Measurements from ENCODE around the gene PFKP.
"Not testable (repeated sequence)": the region's sequence is repeated elsewhere in the genome, so short reads cannot be mapped to it uniquely, and the experiment has no call there.

PFKP gene

GRCh38 chr10:3100856-3101640, 33.7 kb downstream of the PFKP start:
- no peak for DNase-seq

- DNase-seq, result no peak
These were observed 35.5 kb downstream of the PFKP start for GRCh38 chr10:3102720-3103427.

GRCh38 chr10:3103646-3104045, 36.3 kb downstream of the PFKP start:
- no peak for DNase-seq

- no peak for DNase-seq
These were observed 37.0 kb downstream of the PFKP start for GRCh38 chr10:3104251-3104918.

GRCh38 chr10:3105166-3105565, 37.8 kb downstream of the PFKP start:
- DNase-seq, result no peak

GRCh38 chr10:3105905-3106304, 38.6 kb downstream of the PFKP start:
- DNase-seq, result no peak

- not testable (repeated sequence) for DNase-seq
These were observed 39.0 kb downstream of the PFKP start for GRCh38 chr10:3106328-3106727.

GRCh38 chr10:3106928-3107425, 39.6 kb downstream of the PFKP start:
- DNase-seq, result no peak

GRCh38 chr10:3107426-3107961, 40.1 kb downstream of the PFKP start:
- DNase-seq, result no peak

- DNase-seq, result no peak
These were observed 40.7 kb downstream of the PFKP start for GRCh38 chr10:3108033-3108432.

- DNase-seq, result no peak
These were observed 41.3 kb downstream of the PFKP start for GRCh38 chr10:3108575-3109105.

GRCh38 chr10:3109196-3109595, 41.8 kb downstream of the PFKP start:
- no peak for DNase-seq

- DNase-seq, result no peak
These were observed 42.3 kb downstream of the PFKP start for GRCh38 chr10:3109633-3110032.

GRCh38 chr10:3110782-3111620, 43.7 kb downstream of the PFKP start:
- DNase-seq, result no peak

- DNase-seq, result no peak
These were observed 44.3 kb downstream of the PFKP start for GRCh38 chr10:3111621-3112163.

- no peak for DNase-seq
These were observed 46.0 kb downstream of the PFKP start for GRCh38 chr10:3113343-3113720.

GRCh38 chr10:3115685-3116084, 48.3 kb downstream of the PFKP start:
- no peak for DNase-seq

GRCh38 chr10:3116508-3117100, 49.3 kb downstream of the PFKP start:
- no peak for DNase-seq

GRCh38 chr10:3117486-3117885, 50.1 kb downstream of the PFKP start:
- DNase-seq, result no peak

- DNase-seq, result no peak
These were observed 51.3 kb downstream of the PFKP start for GRCh38 chr10:3118641-3119091.

- DNase-seq, result no peak
These were observed 52.6 kb downstream of the PFKP start for GRCh38 chr10:3119796-3120459.

Data from activated CD4-positive, alpha-beta T cell treated with anti-CD3 and anti-CD28 coated beads for 4 hours (primary cell).